ENCODE data around the gene TCHP.
A peak's percentile ranks its signal among the peaks of the same experiment; 100 is the strongest.

The TCHP gene

GRCh38 chr12:109939504-109939903, 39.4 kb downstream of the TCHP start:
- DNase-seq = no peak

GRCh38 chr12:109940339-109940923, 40.4 kb downstream of the TCHP start:
- no peak for DNase-seq

- no peak for DNase-seq
Measured at GRCh38 chr12:109943811-109944210, 43.7 kb downstream of the TCHP start.

GRCh38 chr12:109944561-109945359, 44.7 kb downstream of the TCHP start:
- DNase-seq = no peak

DNA sequence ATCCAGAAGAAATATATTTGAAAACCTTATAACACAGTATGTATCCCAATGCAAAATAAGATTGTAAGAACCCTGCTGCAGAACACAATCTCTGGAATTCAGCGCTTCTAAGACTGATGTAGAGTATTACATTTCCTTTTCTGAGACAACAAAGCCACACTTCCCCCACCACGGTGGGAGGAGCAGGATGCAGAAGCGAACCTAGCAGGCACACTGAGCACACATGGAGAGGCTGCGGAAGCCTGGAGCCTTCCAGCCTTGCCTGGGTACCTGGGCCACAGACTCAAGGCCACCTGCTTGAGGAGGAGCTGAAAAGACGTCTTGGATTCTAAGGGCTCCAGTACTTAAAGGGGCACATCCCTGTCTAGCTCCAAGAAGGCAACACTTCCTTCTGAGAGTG, 46.4 kb downstream of the TCHP start:
- no peak for DNase-seq

GRCh38 chr12:109946913-109947312, 46.8 kb downstream of the TCHP start:
- DNase-seq = no peak

DNA sequence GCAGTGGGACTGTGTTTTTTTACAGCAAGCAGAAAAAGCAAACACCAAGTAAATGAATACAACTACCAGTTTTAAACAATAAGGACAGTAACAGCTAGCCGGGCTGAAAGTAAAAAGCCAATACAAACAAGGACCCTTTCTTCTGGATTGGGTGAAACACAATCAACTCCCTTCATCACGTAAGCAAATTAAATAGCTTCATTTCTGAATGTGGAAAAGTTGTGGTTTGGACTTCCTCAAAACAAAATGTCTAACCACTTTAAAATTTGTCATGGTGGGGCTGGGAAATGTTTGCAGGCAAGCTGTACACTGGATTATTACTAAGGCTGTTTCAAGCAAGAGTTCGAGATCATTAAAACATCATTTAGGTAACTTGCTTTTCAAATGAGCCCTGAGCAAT, 47.4 kb downstream of the TCHP start:
- peak; percentile 36 for DNase-seq

GRCh38 chr12:109948368-109948767, 48.3 kb downstream of the TCHP start:
- no peak for DNase-seq

GRCh38 chr12:109949089-109949488, 49.0 kb downstream of the TCHP start:
- DNase-seq = peak; percentile 75

DNA sequence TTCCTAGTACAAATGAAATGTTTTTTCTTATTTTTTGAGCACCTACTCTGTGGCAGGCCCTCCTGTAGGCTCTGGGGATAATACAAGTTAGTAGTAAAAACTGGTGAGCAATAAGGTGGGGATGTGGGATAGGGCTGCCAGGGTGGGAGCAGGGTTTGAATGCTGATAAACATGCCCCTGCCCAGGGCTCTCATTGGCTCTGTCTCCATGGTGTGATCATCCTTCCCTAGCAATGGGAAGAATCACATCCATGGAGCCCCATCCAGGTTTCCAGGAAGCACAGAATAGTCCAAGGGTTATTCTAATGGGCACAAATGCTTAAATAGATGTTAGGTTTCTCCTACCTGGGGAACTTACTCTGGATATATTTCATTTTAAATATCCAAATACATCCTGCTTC, 50.6 kb downstream of the TCHP start:
- DNase-seq = peak; percentile 24

DNA sequence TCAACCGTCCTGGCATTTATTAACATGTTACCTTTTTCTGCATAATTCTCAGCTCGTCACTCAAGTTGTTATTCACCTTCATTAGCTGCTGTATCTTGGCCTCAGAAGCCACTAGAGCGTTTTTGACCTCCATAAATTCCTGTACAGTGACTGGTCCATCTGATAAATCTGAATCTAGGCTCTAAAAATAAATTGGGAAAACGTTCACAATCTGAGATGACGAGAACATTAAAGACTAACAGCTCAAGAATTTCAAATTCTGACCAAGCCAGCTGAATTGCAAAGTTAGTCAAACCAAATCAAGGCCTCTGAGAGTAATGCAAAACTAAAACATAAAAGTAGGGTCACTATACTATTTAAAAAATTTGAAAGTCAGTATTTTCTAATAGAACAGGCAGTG, 51.1 kb downstream of the TCHP start:
- DNase-seq = peak; percentile 95

GRCh38 chr12:109951751-109952150, 51.7 kb downstream of the TCHP start:
- DNase-seq = peak; percentile 81

GRCh38 chr12:109952160-109952858, 52.2 kb downstream of the TCHP start:
- DNase-seq = no peak

DNA sequence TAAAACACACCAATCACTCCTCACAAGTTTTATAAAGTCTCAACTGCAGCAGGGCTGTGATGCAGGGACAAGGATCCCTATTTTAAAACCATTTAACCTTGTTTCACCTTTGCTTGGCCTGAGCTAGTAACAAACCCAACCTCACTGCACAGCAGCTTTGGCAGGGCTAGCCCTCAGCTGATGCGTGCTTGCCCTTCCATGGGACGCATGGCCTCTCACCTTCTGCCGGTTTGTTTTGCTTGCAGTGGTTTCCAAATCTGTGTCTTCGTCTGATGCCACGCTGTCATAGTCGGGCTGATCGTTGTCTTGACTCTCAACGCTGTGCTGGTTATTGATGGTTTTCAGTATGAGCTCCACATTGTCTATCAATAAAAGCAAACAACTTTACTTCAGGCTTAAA, 52.8 kb downstream of the TCHP start:
- DNase-seq = no peak

- no peak for DNase-seq
Measured at GRCh38 chr12:109953656-109954055, 53.6 kb downstream of the TCHP start.

DNA sequence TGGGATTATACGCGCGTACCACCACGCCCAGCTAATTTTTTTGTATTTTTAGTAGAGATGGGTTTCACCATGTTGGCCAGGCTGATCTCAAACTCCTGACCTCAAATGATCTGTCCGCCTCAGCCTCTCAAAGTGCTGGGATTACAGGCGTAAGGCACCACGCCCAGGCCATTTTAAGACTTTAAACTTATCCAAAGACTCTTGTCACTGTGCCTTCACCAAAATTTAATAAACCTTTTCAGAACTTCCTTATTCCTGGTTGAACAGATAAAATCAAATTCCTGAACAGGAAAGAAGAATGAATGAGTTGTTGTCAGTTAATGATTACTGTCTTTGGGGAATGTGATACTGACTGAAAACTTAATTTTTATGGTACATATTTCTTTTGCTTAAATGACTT, 58.3 kb downstream of the TCHP start:
- DNase-seq = no peak

GRCh38 chr12:109959411-109960093, 59.5 kb downstream of the TCHP start:
- DNase-seq = no peak

DNA sequence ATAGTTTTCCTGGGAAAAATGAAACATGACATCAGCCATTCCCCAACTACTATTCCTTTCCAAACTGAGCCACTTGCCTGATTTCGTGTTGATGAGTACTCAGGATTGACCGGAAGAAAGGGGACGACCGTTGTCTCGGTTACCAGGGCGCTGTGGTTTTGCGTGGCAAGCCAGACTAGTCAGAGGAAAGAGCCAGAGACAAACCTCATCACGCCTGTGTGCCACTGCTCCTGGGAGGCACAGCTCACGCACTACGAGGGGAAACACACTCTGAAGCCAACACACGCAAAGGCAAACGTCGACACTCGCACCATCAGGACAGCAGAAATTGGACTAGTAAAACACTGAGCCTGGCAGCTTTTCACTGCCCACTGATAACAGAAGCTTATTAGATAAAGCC, 61.1 kb downstream of the TCHP start:
- no peak for DNase-seq

DNA sequence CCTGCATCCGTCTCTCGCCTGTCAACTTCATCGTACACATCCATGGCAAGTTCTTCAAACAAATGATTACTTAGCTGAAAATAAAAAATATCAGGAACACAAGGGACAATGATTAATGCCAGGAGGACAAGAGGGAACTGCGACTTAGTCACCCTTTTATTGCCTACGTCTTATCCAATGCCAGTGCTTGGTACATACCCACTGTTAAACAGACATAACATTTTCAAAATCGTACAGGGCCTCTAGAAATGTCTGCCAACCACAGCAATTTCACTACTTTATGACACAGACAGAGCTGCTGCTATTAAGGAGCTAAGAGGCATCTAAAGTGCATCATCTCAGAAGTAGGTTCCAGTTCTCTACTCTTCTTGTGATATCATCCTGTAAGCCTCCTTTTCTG, 61.5 kb downstream of the TCHP start:
- DNase-seq = no peak

DNA sequence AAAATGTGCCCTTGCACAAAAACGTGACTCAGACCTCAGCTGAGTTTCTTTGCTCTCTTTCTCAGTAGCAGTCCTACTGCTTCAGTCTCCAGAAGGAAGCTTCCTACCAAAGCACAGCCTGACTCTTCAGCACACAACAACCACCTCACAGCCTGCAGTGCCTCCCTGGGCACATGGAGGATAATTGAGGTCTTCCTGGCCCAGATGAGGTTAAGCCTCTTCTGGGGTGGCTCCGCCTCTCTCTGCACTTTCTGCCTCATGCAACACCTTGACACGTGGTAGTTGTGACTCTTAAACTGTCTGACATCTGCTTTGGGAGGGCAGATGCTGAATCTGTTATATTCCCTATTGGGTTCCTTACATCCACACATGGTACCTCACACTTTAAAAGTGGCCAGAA, 62.3 kb downstream of the TCHP start:
- DNase-seq = no peak

DNA sequence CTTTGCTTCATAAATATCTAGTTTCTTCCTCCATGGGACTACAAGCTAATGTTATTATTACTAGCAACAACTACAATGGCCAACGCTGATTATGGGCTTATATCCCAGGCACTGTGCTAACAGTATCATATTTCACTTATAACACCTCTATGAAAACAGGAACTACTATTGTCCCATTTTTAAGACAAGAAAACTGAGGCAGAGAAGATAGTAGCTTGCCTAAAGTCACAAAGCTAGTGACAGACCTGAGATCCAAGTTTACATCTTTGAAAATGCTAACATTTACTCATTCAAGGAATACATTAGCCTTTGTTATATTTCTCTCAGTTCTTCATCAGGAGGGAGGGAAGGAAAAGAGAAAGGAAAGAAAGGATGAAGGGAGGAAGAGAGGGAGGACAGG, 63.3 kb downstream of the TCHP start:
- DNase-seq = no peak

DNA sequence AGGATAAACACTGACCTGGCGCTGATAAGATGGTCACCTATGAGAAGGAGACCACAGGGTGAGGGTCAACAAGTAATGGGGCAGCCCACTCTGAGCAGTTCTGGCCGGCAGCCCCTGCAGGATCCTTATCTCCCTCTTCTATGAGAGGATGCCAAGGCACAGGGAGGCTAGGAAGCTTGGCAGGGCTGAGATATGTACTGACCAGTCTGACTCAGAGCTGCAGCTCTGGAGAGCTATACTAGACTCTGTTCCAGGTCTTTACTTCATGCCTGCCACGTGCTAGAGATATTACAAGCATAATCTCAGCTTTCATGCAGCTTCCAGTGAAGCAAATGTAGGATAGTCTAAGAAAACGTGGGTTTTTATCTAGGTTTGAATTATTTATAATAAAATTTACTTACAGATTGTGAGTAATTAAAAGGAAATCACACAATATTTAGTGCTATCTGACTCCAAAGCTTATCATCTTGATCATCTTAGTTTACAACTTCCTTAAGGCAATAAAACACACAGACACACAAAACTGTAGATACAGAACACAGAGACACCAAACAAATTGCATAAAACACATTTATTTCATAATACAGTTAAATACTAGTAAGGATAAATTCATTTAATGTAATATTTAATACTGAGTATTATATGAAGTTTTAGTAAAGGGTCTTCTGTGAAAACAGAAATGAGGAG, 63.8 kb downstream of the TCHP start:
- peak; percentile 16 for DNase-seq

DNA sequence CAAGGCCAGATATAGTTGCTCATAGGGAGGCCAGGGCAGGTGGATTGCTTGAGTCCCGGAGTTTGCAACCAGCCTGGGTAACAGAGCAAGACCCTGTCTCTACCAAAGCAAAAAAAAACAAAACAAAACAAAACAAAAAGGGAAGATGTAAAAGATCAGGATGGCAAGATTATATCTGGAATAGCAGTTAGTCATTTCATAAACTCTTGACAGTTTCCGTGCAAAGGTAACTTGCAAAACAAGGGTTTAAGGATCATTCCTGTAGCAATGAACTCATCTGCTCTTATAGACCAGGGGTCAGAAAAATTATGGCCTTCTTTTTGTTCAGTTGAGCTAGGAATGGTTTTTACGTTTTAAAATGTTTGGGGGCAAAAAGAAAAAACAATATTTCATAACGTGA, 66.5 kb downstream of the TCHP start:
- no peak for DNase-seq
